NCI-H1417 (cell line): ENCODE data around the gene C10orf71.

ENCODE experiments used
- DNase-seq, 3 experiments: peaks; one replicate each; lab custom pipeline; 2025; lab: John Stamatoyannopoulos, UW

Gene C10orf71

GRCh38 chr10:49292565-49293207, 6.3 kb upstream of the C10orf71 start:
- DNase-seq: peak in 1 of 3 experiments; percentile 0

- no peak for DNase-seq
These were observed 5.8 kb upstream of the C10orf71 start for GRCh38 chr10:49293208-49293603.

GRCh38 chr10:49294731-49295130, 4.2 kb upstream of the C10orf71 start:
- no peak for DNase-seq

GRCh38 chr10:49295297-49295696, 3.7 kb upstream of the C10orf71 start:
- DNase-seq: no peak

GRCh38 chr10:49296382-49296781, 2.6 kb upstream of the C10orf71 start:
- DNase-seq: no peak

GRCh38 chr10:49296836-49297235, 2.1 kb upstream of the C10orf71 start:
- DNase-seq: peak in 1 of 3 experiments; percentile 0

- DNase-seq: no peak
These were observed 926 bp upstream of the C10orf71 start for GRCh38 chr10:49297818-49298670.

- no peak for DNase-seq
These were observed 343 bp upstream of the C10orf71 start for GRCh38 chr10:49298671-49298982.

GRCh38 chr10:49299816-49300139, 808 bp downstream of the C10orf71 start:
- no peak for DNase-seq

GRCh38 chr10:49300140-49300974, 1.4 kb downstream of the C10orf71 start:
- DNase-seq: peak in 1 of 3 experiments; percentile 1

GRCh38 chr10:49301302-49301701, 2.3 kb downstream of the C10orf71 start:
- no peak for DNase-seq

GRCh38 chr10:49302088-49302487, 3.1 kb downstream of the C10orf71 start:
- no peak for DNase-seq

GRCh38 chr10:49303711-49304110, 4.7 kb downstream of the C10orf71 start:
- no peak for DNase-seq

GRCh38 chr10:49304137-49304536, 5.2 kb downstream of the C10orf71 start:
- no peak for DNase-seq

- no peak for DNase-seq
These were observed 9.0 kb downstream of the C10orf71 start for GRCh38 chr10:49307921-49308320.

GRCh38 chr10:49308881-49309280, 9.9 kb downstream of the C10orf71 start:
- no peak for DNase-seq

- DNase-seq: no peak
These were observed 10.9 kb downstream of the C10orf71 start for GRCh38 chr10:49309691-49310411.

GRCh38 chr10:49310460-49310859, 11.5 kb downstream of the C10orf71 start:
- DNase-seq: no peak

GRCh38 chr10:49310901-49311554, 12.1 kb downstream of the C10orf71 start:
- no peak for DNase-seq

- no peak for DNase-seq
These were observed 12.7 kb downstream of the C10orf71 start for GRCh38 chr10:49311555-49312236.
